ENCODE measurements around the gene KATNAL1.

- TF ChIP-seq CTCF (IDR thresholded peaks at IDR 0.05; ENCODE audit: poor library complexity) (no peak), EZH2 (IDR thresholded peaks at IDR 0.05; ENCODE audit: borderline replicate concordance) (no peak), EZH2phosphoT487 (IDR thresholded peaks at IDR 0.05; ENCODE audit: low read depth, severe bottlenecking, unreplicated experiment) (no peak)
These were observed 15.0 kb downstream of the KATNAL1 start for GRCh38 chr13:30292325-30292724.
